HG02610 (cell line): Measurements from ENCODE around the gene WNK4.
"Not testable (repeated sequence)": the region's sequence is repeated elsewhere in the genome, so short reads cannot be mapped to it uniquely, and the experiment has no call there.

Source experiments
- ATAC-seq: cut with Tn5 transposase; IDR thresholded peaks from one replicate; pipeline ENCODE4 v1.9.1; 2021; ENCODE audit warnings: mild to moderate bottlenecking, moderate library complexity; ENCODE audit not compliant: unreplicated experiment

Gene WNK4

DNA sequence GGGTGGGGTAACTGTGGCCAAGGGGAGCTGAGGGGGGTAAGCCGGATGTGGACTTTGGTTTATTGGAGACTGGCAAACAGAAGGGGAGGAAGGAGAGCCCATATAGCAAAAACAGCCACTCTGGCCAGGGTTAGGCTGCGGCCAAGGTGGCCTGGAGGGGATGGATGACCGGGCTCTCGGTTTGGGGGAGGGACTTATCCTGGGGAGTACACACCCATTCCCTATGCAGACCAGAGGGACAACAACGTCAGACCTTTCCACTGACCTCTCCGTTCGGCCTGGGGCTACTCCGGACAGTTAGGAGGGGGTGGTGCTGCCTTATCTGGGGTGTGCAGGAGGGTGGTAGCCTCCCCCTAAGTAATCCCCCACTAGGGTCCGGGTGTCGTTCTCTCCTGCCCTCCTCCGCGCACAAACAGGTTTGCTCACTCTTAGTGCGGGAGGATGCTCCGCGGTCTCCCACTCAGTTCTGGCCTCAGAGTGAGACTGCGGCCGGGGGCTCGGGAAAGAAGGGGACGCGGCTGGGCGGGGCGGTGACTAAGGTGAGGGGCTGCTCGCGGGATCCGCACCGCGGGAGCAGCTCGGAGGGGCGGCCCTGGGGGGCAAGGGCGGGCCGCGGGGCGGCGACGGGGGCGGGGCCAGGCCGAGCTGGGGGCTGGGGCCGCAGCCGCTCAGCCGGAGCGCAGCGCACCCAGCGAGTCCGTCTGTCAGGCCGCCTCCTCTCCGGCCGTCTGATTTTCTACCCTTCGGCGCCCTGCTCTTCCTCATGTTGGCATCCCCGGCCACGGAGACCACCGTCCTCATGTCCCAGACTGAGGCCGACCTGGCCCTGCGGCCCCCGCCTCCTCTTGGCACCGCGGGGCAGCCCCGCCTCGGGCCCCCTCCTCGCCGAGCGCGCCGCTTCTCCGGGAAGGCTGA lies at the start of gene WNK4:
TSS of gene WNK4 (plus strand) at position 675 of the 915 bp plus-strand sequence. CDS start at position 764, 89 bp downstream.
- no peak for ATAC-seq

DNA sequence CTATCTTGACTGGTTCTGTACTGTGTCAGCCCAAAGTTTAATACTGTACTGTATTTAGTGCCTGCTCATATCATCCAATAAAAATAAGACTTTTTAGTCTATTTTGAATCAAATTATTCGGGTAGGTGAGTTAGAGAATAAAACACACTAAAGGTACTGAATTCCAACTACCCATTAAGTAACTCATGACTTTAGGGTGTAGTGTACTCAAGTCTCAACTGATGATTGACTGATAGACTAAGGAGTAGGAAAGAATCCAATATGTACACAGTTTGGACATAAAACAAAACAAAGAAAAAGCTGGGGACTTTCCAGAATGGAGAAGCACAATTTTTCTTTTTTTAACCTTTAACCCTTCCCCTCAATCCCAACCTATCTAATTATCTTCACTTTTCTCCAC lies 39.7 kb upstream of the WNK4 start:
- ATAC-seq = no peak

DNA sequence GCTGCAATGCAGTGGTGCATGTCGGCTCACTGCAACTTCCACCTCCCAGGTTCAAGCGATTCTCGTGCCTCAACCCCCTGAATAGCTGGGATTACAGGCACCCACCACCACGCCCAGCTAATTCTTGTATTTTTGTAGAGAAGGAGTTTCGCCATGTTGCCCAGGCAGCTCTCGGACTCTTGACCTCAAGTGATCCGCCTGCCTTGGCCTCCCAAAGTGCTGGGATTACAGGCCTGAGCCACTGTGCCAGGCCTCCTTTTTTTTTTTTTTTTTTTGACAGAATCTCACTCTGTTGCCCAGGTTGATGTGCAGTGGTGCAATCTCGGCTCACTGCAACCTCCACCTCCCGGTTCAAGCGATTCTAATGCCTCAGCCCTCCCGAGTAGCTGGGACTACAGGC lies 37.5 kb upstream of the WNK4 start:
- not testable (repeated sequence) for ATAC-seq

DNA sequence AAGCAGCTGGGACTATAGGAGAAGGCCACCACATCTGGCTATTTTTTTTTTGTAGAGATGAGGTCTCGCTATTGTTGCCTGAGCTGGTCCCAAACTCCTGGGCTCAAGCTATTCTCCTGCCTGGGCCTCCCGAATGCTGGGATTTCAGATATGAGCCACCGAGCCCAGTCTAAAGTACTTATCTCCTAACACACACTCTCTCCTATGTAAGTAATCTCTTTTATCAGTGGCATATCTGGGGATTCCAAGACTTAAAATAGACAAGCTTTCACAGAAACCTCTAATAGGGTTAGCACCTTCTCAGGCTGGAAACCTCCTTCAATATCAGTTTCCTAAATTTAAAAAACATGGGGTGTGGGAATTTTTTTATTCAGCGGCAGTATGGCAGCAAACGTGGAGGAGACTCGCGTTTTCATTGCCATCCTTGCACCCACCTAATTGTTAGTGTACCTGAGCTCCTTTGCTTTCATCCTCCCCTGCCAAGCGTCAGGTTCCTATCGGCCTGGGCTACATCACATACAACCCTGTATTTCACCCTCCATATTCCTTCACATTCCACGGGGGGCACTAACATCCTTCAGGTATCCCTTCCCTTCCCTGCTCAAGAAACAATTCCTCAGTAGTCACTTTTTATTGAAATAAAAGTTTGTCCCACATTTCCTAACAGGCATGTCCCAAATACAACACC lies 36.7 kb upstream of the WNK4 start:
- no peak for ATAC-seq

DNA sequence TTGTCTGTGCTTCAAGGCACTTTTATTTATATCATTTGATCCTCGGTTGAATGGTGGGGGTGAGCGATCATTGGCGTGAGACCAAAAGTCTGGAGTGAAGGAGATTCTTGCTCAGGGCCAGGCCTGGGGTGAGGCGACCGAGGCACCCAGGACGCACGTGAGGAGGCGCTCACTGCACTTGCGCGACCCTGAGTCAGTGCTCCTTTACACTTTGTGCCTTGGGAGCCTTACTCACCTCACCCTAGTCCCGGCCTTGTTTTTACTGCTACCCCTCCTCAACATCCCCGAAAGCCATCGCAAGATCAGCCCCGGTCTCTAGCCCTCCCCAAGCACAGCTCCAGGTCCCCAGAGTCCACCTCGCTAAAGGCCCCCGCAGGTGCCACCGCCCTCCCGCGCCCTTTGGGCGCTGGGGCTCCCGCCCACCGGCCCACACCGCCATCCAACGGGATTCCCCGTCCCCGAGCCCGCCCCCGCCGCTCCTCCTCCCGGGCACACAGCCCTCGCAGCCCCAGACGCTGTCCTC lies 36.1 kb upstream of the WNK4 start:
- peak; percentile 54 for ATAC-seq

DNA sequence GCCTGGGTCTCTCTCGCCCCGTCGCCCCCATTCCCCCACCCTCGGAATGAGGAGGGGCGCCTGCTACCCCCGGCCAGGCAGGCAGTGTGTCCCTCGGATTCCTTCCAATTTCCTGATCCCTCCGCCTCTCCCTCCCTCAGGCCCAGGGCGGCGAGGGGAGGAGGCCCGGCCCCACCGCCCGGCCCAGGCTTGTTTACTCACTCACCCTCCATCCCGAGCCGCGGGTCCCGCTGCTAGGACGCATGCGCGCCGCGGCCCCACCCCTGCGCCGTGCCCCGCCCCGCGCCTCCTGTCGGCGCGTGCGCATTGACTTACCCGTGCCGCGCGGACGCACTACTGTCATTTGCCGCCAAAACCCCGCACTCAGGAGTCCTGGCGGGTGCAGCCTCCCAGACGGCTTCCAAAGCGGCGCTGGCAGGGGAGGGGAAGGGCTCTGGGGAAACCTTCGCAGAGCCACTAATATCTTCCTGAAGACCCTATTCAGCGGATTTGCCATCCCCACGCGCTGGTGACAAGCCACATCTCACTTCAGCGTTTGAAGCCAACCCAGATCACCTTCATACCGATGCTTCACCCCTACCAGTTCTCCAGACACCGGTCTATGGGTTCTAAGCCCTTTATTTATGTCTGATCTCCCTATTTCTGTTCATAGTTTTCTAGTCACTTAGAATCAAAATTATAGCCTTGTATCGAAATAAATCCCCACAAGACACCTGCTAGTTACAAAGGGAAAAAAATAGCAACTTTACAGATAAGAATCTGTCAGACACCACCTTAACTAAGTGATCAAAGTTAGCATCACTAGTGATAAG lies 35.4 kb upstream of the WNK4 start, which contains the start of gene EZH1:
TSS of gene EZH1 (minus strand) at position 235 of the 812 bp plus-strand sequence. CDS start 16,099 bp downstream, outside the sequence.
- ATAC-seq = peak; percentile 83

DNA sequence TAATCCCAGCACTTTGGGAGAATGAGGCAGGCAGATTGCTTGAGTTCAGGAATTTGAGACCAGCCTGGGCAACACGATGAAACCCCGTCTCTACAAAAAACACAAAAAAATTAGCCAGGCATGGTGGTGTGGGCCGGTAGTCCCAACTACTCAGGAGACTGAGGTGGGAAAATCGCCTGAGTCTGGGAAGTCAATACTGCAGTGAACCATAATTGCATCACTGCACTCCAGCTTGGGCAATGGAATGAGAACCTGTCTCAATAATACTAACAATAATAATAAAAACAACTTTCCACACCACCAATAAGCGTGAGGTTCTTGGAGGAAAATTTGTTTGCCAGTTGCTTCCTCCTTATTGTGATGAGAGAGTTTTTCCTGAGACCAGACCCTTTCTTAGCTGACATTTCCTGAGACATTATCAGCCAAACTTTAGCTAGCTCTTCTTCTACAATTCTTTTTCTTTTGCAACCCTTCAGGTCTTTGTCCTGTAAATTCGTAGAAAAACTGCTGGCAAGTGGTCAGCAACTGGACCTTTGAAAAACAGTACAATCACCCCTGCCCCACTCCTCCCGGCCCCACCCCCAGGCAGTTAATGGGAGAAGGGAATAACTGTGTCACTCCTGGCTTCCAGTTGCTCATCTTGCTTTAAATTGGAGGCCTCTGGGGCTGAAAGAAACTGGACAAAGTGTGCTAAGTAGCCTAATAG lies 32.1 kb upstream of the WNK4 start:
- no peak for ATAC-seq

DNA sequence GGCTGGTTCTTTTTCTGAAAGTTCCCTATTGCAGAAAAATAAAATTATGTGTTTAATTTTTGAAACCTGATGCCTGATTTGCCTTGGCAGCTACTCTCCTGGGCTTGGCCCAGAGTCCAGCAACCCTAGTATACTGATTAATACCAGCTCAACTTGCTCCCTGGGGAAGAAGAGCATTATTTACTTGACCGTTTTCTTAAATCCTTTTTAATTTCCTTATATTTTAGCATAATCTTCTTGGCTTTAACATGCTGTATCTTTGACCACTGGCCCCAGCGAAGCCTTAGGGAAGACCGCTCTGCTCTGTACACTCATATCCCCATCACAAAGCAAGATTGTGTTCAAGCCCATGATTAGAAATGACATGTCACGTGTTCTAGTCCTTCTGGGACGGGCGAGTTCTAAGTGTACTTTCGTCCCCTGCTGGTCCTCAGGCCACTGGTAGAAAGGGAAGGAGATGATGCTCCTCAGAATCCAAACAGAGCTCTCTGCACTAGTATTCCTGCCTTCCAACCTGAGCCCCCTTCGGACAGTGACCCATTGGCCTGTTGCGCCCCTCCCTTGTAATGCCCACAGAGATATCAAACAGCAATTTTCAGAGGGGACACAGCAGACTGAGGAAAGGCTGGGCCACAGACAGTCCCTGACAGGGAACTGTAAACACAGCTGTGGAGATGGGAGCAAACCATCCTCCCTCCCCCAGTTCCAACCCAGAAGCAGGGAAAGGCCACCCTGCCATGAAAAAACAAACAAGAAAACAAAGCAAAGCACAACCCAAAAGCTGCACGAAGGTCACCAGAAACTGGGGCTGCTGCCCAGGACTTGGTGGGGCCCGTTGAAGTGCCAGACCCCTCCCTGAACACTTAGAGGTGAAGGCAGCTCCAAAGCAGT lies 31.3 kb upstream of the WNK4 start:
- no peak for ATAC-seq

DNA sequence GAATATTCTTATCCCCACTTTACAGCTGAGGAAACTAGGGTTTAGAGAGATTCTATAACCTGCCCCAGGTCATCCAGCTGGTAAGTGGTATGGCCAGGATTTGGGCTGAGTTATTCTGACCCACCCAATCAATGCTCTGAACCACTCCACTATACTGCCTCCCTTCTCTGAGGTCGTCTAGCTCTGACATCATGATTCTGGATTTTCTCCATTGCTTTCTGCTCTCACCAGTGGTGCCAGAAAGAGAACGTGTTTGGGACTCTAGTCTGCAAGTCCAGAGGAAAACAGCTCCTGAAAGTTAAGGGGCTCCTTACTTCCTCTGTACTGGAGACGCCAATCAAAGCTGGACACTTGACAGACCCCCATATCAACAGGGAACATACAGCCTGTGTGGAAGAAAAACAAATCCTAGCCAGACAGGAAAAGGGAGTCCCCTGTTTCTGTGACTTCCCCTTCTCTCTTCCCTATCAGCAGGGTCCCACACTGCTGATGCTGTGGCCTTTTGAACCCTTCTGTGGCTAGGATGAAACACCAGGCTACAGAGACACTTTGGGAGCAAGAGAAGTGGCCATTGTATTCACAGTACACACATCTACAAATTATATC lies 29.6 kb upstream of the WNK4 start:
- no peak for ATAC-seq

DNA sequence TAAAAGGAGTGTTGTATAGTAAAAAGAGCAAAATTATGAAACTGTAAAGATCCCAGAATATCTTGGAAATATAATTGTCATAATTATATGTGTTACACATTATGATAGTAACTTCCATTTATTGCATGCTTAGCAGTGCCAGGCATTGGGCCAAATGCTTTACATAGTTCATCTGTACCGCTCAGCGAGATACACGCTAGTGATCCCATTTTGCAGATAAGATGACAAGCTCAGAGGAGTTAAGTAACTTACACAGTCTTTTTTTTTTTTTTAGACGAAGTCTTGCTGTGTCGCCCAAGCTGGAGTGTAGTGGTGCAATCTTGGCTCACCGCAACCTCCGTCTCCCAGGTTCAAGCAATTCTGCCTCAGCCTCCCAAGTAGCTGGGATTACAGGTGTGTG lies 28.8 kb upstream of the WNK4 start:
- no peak for ATAC-seq

DNA sequence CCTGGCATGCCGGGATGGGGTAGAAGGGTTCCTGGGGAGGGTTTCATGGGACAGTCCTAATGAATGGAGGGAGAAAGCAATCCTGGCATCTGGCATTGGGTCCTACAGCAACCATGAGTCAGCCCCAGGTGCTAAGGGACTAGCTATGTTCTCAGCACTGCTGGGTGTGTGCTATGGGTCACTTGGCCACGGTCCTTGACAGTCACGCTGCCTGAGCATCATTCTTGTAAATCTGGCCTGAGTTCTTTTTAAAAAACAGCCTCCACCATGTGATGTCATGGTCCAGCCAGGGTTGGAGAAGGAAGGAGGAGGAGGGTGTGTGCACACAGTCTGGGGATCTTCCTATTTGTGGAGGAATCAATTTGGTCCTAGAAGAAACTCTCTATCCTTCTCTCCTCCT lies 25.6 kb upstream of the WNK4 start:
- no peak for ATAC-seq

DNA sequence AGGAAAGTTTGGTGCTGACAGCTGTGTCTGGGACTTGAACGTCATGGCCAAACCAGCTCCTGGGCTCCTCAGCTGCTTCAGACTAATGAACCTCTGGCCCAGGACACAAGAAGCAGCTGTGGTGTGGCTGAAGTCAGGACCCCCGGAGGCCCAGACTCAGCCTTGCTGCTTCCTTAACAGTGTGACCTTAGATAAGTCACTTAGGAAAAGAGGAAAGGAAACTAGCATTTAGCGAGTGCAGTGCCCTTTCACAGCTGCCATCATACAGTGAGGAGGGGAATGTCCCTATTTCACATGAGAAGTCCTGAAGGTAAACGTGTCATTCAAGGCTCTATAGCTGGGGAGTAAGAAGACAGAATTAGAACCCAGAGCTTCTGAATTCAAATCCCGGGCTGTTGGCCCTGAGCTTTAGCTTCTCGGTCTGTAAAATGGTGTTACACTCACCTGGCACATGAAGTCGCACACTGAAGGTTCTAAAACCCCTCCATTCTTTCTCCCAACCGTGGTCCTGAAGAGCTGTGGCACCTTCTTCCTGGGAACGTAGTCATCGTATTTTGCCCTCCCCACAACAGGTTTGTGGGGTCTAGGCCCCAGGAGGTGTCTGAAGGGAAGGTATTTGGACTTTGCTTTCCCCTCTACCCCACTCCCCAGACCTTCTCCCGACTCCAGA lies 20.3 kb upstream of the WNK4 start:
- peak; percentile 64 for ATAC-seq

DNA sequence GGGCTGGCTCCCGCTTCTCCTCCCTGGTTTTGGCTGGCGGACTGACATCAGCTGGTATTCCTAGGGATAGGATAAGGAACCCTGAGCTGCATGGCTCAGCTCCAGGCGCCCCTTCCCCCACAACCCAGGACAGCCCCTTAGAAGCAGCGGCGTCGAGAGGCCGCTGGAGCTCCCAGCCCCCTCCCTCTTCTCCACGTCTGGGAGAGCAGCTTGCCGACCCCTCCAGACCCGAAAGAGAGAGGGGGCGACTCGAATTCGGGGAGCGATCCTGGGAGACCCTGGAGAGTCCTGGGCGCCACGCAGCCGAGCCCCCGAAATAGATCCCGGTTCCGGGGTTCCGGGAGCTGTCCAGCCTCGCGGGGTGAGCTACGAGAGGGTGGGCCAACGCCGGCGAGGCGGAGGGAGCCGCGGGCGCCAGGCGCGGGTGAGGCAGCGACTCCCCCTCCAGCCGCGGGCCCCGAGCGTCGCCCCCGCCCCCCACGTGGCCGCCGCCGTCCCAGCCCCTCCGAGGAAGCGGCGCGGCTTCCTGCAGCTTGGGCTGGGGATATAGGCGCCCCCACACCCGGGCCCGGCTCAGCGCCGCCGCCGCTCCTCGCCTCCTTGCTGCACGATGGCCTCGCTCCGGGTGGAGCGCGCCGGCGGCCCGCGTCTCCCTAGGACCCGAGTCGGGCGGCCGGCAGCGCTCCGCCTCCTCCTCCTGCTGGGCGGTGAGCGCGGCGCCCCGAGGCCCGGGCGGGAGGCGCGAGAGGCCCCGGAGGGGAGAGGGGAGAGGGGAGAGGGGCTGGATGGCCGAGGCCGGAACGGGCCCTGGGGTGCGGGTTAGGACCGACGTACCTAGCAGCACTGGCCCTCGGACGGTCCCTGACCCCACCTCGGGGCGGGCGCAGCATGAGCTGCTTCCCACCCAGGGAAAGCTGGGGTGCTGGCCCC lies 19.5 kb upstream of the WNK4 start, which contains the start of gene RAMP2:
TSS of gene RAMP2 (plus strand) at position 576 of the 930 bp plus-strand sequence. CDS start at position 611, 35 bp downstream.
- ATAC-seq = no peak

DNA sequence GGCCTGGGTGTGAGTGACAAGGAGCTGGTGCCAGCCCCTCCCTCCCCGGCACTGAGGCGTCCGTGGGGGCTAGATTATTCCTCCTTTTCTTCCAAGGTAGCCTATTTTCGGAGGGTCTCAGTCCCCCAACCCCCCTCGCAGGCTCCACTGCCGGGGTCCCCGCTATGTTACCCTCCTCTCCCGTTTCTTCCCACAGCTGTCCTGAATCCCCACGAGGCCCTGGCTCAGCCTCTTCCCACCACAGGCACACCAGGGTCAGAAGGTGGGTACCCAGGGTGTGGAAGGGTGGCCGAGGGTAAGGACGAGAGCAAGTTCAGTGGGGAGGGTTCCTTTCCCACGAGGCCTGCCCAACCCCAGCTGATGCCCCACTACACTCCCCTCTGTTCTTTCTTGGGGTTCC lies 18.8 kb upstream of the WNK4 start:
- no peak for ATAC-seq

DNA sequence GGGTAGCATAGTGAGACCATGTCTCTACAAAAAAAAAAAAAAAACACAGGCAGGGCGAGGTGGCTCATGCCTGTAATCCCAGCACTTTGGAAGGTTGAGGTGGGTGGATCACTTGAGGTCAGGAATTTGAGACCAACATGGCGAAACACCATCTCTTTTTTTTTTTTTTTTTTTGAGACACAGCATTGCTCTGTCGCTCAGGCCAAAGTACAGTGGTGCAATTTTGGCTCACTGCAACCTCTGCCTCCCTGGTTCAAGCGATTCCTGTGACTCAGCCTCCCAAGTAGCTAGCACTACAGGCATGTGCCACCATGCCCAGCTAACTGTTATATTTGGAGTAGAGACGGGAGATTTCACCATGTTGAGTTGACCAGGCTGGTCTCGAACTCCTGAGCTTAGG lies 14.3 kb upstream of the WNK4 start:
- ATAC-seq = no peak

DNA sequence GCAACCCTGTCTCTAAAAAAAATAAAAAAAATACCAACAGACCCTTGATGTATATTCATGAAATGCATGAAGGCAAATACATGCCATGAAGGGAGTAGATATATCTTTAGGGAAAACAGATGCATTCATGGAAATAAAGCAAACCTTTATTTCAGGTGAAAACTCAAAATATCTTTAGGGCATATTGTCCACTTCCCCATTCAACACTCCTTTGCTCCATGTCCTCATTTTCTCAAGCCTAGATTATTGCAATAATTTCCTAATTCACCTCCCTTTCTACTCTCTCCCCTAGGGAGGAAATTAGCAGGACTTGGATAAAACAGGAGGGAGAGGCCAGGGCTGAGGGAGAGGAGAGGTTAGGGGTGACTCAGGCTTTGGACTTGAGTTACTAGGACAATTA lies 12.9 kb upstream of the WNK4 start:
- no peak for ATAC-seq

DNA sequence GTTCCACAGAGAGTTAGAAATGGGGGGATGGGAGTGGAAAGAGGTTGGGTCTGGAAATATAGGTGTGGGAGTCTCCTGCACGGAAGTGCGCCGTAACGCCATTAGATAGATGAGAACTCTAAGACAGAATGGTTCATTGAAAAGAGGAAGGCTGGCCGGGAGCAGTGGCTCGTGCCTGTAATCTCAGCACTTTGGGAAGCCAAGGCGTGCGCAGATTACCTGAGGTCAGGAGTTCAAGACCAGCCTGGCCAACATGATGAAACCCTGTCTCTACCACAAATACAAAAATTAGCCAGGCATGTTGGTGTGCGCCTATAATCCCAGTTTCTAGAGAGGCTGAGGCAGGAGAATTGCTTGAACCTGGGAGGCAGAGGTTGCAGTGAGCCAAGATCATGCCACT lies 12.4 kb upstream of the WNK4 start:
- ATAC-seq = not testable (repeated sequence)
